ENCODE results near the gene NUCKS1.
"Not testable (repeated sequence)": the region's sequence is repeated elsewhere in the genome, so short reads cannot be mapped to it uniquely, and the experiment has no call there.

NUCKS1 gene

DNA sequence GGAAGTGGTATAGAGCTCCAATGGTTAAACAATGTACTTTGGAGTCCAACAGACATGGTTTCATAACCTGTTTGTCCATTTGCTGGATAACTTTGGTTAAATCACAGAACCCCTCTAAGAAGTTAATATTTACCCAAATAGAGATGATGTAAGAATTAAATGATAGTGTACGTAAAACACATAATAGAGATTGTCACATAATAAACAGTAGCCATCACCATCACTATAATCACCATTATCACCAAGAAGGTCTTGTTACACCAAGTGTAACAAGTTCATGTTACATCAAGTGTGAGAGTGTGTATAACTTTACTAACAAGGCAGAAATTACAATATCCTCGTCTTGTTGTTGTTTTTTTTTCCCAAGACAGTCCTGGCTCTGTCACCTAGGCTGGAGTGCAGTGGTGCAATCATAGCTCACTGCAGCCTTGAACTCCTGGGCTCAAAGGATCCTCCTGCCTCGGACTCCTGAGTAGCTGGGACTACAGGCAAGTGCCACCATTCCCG, 23.3 kb downstream of the NUCKS1 start:
- DNase-seq = no peak

DNA sequence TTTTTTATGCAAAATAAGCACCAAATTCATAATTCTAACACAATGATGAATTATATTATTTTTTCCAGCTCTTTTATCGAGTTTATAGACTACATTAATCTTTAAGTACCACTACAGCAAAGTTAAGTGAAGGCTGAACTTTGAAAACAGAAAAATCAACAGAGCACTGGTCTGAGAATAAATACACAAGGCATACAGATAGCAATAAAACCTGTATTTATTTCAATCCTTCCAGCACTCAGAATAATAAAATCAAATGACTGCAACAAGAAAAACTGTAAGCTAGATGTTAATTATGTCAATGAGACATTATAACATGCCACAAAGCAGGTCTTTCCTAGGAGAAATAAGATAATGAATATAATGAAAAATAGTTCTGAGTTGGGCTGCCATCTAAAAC, 24.5 kb downstream of the NUCKS1 start:
- DNase-seq = no peak

DNA sequence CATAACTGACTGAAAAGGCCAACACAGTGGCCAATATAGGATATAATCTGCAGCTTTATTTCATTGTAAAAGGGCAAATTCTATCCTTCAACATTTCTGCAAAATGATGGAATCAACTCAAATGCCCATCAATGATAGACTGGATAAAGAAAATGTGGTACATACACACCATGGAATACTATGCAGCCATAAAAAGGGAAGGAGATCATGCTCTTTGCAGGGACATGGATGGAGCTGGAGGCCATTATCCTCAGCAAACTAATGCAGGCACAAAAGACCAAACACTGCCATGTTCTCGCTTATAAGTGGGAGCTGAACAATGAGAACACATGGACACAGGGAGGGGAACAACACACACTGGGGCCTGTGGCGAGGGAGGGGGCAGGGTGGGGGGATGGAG, 29.2 kb downstream of the NUCKS1 start:
- DNase-seq = not testable (repeated sequence)

DNA sequence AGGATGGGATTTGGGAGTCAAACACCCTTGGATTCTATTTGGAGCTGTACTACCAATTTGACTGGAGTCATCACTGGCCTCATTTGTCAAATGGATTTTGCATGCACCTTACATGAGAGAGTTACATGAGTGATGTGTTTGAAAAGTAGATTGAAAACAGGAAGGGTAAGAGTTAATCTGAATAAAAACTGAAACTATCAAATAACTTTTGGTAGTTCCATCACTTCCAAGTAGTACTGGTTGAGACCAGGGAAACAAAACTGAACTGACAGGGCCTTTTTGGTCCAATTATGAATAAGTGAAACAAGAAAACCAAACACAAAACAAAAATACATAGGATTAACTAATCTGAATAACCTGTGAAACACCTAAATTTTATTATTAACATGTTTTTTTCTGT, 30.2 kb downstream of the NUCKS1 start:
- DNase-seq = no peak

DNA sequence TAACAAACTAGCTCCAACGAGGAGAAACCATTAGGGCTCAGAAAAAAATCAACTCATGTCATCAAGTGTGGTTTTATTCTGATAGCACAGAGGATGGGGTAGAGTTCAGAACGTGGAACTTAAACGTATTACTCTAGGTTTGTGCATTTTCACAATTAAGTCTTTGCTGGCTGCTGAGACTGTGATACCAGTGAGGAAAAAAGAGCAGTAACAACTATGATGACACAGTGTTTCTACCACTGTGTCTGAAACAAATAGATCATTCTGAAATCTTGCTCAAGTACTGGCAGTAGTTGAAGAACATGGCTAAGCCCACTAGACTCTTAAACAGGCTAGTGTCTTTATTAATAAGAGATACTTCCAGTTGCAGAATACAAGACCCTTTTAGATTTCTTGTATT, 31.0 kb downstream of the NUCKS1 start:
- no peak for DNase-seq

DNA sequence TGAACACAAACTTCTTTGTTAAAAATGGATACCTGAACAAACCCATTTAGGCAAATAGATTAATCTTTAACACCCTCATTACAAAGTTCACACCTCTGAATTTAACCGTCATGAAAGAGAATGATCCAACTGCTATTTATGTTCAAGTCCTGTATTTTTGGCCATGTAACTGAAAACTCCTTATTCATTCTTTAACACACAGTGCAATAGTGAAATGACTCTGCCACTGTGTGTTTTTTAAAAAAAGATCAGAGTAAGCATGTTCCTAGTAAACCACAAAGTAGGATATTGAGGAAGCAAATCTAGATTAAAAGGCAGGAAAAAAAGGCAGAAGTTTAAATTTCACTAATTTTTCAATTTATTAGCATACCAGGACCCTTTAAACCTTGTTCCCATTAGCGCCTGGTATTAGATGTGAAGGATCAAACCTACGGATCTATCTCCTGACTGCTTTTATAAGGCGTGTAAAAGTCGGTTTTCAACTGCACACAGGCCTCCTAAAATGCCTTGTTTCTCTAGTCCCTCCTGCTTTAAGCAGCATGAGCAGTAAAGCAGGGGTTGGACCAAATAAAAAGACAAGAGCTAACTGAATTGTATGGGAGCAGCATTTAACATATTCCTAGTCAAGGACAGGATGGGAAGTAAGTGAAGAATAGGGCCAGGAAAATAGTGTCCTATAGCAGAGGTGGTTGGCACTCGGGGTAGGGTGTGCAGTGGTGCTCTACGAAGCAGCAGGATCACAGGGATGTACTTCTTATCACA, 33.4 kb downstream of the NUCKS1 start:
- DNase-seq = no peak

DNA sequence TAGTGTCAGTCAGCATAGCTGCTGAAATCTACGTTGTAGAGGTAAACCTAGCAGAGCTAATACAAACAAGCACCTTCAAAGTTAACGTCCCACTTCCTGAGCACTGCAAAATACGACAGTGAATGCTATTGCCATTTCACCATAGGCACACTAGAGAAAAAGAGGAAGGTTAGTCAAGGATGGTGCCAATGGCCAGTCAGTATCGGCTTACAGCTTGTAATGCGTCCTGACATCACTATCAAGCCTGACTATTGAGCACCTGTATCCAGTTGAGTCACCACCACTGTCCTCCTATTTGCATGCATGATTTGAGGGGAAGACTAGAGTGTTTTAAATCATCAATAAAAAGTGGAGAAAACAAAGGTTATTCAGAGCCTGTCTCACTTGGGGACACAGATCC, 34.4 kb downstream of the NUCKS1 start:
- DNase-seq = no peak

DNA sequence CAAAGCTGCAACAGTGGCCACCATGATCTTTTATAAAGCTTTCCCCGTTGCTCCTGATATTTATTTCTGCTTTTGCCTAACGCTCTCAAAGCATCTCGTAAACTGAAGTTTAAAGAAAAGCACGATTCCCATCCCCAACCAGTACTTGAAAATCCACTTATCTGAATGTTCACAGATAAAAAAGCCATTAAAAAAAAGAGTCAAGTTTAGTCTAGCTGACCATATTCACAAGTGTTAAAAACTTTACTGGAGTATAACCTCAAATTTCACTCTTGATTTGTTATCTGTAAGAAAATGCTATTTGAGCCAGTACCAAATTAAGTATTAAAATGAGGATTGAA, 35.1 kb downstream of the NUCKS1 start:
- DNase-seq = no peak

DNA sequence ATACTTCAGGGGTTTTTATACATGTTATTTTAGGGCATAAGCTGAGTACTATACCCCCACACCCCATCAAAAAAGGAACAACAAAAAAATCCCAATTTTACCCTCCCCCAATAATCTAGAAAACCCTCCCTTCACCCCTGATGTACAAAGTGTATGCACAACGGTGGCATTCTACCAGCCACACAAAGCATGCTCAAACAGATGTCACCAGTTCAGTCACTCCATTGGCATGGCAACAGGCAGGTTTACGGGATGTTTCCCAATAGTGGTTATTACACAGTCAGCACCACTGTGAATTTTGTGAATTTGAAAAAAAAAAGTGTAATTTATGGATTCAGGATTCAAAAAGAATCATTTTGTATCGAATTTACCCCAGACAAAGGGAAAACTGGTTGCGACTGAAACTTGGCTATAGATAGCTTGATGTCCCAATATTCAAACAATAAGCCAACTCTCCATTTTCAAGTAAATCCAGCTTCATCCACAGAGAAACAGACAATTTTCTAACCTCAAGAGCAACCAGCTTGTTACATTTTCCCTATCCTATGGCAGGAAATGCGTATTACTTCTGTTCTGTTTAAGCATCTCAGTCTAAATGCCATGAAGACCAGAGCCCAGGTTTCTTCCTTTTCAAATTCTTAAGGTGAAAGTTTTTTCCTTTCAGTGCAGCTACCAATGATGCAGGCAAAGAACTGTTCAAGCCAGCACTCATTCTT, 35.6 kb downstream of the NUCKS1 start:
- no peak for DNase-seq

DNA sequence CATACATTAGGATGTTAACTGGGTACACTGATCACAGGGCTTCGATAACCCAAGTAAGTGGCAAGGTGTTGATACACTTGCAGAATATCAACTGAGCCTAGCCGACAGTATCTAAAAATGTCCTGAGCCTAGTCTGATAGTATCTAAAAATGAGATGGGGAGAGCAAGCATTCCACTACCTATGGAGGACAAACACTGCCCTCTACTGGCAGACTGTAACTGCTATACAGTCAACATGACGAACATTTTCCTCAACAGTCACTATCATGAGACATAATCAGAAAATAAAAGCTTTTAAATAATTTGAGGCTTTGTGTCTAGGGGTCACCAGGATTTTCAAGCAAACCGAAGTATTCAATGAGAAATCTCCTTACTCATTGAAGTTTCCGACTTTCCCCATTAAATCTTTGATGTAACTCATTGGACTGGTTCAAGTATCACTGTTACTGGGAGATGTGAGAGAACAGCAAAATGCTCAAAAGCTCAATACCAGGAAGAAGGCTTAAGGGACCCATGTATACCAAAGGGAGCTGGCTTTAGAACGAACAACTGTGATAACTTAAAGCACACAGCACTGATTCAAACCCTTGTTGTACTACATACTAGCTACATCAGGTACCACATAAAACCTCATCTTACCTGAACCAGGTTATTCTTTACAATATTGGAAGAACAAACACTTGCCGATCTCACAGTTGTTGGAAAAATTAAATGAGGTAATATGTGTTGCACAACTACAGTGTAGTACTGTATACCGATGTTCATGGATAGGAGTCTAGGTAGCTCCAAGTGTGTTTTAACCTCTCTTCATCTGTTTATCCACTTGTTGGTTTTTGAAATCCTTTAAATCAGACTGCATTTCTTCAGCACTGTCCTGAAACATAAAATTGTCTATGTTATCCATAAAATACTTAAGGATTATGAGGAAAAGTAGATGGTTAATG, 38.6 kb downstream of the NUCKS1 start:
- peak; percentile 70 for DNase-seq

DNA sequence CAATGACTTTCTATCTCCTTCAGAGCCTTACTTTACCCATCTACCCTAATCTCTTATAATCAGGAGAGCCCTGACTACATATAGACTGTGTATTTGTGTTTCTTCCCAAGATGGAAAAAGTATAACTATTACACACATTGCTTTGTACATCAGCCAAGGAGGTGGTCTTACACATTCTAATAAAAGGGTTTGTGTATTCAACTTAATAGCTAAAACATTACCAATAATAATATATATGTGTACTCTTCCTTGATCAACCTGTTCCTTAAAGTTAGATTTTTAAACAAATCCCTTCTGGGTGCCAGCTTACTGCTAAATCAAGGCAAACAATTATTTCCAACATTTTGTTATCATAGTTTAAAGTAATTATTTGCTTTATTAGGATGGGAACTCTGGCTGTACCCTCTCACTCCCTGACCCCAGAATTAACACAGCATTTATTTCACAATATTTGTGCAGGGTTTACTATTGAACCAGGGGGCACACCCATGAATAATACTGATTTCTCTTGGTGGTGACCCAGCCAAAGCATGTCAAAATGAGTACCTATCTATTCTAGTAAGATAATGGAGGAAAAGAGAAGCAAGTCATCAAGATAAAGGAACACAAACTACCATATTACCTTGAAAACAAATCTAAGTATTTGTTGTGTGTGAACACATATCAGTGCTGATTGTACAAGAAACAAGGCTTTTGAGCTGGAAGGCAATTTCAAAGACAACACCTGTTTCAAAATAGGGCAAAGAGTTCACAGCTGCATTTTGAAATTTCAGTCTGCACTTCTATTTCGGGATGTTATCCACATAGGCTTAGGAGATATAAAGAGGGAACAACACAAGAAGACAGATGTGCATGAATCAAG, 39.5 kb downstream of the NUCKS1 start:
- no peak for DNase-seq

DNA sequence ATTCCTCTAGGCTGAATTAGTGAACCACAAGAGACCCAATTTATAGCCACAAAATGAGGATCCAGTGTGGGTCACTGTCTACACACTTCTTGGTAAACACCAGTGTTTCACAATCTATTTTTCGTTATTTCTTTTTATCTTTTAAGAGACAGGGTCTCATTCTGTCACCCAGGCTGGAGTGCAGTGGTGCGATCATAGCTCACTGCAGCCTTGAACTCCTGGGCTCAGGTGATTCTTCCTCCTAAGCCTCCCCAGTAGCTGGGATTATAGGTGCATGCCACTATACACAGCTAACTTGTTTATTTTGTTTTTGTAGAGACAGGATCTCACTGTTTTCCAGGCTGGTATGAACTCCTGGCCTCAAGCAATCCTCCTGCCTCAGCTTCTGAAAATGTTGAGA, 40.3 kb downstream of the NUCKS1 start:
- no peak for DNase-seq

DNA sequence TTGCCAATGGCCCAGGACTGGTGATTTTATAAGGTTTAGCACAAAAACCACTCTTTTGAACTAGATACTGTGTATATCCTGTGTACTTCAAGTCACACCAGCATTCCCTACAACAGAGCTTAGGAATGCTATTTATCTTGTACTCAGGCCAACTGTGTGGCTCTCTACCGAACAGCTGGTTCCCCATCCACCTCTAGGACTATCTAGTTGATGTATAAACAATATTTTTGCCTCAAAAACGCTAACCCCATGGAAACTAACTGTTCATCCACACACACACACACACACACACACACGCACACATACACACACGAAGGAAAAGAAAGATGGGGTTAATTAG, 41.0 kb downstream of the NUCKS1 start:
- DNase-seq = no peak

DNA sequence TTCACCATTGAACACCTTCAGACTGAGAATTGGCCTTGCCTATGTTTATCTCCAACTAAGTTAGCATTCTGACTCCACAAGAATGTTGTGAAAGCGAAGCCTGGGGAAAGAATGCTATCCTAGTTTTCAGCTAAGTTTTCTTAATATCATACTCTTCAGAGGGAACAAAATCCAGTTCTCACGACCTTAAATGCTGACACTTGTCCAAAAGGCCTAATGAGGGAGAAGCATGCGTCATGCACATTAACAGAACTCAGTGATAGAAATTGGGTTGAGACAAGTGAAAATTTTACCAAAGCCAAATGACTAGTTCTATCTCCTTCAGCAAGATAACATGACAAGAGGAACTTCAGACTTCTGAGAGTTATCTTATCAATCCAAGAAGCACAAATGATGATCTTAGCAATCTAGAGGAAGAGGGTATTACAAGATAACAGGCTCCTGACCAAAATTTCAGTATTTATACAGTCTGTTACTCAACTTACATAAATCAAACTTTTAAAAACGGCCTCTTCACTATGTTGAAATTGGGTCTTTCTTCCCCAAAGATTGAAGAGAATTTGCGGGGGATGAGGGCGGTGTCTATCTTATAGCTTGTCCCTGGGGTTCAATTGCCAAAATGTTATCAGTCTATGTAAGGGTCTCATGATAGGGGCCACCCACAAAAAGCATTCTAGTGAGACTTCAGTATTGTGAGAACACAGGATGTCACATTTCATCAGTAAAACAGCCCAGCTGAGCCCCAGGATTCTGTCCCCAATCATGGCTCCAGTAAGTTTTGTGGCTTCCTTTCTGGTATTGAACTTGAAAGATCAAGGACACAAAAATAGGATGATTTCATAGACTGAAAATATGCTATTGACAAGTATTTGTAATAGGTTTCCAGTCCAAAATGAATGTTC, 43.1 kb downstream of the NUCKS1 start:
- DNase-seq = no peak

DNA sequence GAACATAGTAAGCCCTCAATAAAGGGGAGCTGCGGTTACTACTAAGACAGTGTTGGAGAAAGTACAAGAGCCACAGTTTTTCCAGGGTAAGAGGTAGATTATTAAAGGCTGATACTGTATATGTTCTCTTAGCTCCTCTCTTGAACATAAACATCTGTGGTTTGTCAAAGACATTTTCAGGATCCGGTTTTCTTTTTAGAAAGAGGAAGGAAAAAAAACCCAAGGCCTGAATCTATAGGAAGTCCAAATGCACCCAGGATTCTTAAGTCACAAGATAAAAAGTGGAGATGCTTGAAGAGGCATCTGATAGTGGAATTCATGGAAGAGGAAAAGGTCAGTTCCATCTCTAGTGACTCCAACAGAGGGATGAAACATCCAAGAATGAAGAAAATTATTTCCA, 45.1 kb downstream of the NUCKS1 start:
- DNase-seq = no peak

DNA sequence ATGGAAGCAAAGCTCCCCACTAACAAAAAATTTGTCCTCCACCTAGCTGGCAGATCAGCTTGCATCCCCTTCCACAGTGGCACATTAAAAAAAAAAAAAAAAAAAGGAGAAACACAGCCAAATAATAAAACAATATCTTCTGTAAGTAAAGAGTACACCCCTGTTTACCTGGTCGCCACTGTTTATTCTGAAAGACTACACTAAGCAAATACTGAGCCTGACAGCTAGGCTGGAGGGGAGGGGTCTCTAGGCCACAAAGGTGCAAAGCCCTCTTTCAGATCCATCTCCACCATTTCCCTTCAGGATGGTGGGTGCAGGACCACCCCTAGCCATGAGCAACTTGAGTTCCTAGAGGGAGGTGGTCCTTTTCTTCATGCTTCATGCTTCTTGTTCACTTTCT, 46.9 kb downstream of the NUCKS1 start:
- no peak for DNase-seq

DNA sequence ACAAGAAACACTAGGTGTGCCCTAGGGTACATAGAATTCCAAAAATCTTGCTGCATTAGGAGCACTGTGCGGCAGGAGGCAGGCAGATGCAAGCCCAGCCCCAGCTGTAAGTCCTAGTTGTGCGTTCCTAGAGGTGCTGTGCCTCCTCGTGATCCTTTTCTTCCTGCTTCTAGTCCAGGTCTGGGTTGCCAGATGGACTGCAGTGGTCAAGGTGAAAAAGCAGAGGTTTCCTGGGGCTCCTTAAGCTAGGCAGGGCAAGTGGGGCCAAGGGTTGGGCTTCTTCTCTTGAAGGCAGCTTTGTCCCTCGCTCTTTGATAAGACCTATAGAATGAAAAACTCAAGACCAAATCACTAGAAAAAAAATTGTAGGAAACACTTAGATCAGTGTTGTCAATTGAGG, 48.1 kb downstream of the NUCKS1 start:
- no peak for DNase-seq

DNA sequence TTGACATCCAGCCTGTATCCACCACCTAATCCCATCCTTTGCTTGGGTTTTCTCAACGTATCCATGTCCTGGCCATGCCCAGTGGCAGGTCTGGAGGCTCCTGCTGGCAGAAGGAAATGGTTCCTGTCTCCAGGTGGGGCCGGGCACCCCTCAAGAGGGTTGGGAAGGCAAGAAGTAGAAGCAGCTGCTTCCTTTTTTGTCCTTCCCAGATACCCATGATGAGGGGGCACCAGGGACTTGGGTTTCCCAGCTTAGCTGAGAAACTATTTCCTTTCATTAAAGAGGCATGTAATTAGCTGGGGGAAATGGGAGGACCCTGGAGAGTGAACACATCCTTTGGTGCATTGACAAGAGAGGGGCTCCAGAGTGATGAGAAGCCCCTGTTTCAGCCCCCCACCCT, 48.6 kb downstream of the NUCKS1 start:
- DNase-seq = no peak

DNA sequence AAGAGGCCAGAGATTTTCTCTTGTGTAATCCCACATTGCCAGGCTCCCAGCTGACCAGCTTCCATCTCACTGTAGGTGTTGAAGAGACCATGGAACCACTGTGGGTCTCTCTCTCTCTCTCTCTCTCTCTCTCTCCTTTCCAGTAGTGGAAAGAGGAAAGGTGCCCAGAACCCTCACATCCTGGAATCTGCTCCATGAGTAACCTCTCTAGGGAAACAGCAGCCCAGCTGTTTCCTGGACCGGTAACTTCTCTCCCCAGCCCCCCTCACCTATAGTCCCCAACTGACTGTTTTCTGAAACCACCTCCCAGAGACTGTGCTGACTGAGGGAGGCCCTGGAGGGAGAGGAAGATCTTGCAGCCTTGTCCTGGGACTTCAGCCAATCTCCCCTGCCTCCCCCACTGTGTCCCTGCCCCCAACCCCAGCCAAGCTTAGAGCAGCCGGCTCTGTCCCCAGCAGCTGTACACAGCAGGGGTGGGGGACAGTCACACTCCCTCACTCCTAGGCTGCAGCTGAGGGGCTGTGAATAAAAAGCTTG, 49.0 kb downstream of the NUCKS1 start:
- DNase-seq = no peak

DNA sequence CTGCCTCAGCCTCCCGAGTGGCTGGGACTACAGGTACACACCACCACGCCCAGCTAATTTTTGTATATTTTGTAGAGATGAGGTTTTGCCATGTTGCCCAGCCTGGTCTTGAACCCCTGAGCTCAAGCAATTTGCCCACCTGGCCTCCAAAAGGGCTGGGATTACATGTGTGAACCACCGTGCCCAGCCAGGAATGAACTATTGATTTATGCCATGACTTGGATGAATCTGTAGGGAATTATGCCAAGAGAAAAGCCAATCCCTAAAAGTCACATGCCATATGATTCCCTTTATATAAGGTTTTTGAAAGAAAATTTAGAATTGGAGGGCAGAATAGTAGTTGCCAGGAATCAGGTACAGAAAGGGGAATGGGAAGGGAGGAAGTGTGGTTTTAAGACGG, 50.6 kb downstream of the NUCKS1 start:
- no peak for DNase-seq

DNA sequence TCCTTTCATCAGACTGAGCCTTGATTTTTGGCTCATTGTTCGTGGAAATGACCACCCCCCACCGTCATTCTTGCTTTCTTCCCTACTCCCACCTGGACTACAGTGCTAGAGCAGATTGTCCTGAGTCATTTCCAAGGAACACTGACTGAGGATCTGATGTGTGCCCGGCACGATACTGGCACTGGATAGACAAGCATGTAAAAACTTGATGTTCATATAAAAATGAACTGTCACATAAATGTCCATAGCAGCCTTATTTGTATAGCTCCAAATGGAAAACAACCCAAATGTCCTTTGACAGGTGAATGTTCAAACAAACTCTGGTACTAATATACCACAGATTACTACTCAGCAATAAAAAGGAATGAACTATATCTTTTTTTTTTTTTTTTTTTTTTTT, 51.1 kb downstream of the NUCKS1 start:
- DNase-seq = no peak

All from NCI-H1105 treated with DMSO at 0.1 percent for 48 hours (cell line).